Measurements from ENCODE around the gene RGMB. TPM values are rescaled to one million over a fixed set of nuclear protein-coding genes. Genes with fewer than 3 reads are reported as not detected.

Gene RGMB
- total RNA-seq, 3 donors from 2014 or later = 22.0 to 23.1 (median 22.1) TPM

DNA sequence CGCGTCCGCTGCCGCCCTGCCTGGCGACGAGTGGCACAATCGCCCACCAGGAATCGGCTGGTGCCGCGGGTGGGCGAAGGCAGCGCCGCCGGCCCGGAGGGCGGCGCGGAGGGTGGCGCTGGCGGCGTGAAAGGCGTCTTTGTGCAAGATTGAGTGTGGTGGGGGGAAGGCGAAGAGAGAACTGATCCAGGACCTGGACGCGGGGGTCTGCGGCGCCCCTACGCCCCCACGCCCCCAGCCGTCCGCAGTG is 4.6 kb upstream of the RGMB start:
- no peak for DNase-seq (ENCODE audit: low spot score in 2 of 2)
- peaks cover 0 to 9% of the 10 kb centered on the region in 2 donors for H3K4me1 ChIP-seq
- no peak for TF ChIP-seq POLR2AphosphoS5 (IDR thresholded peaks at IDR 0.05)
- TF ChIP-seq CTCF (IDR thresholded peaks at IDR 0.05) = no peak
- no peak for TF ChIP-seq POLR2A (IDR thresholded peaks at IDR 0.05)
- no peaks in the 10 kb centered on the region for H3K36me3 ChIP-seq
- intact Hi-C loops (cut with DNase I; ENCODE audit: low total_unique reads) = no loop called here
- no peaks in the 10 kb centered on the region for H3K27me3 ChIP-seq
- no peaks in the 10 kb centered on the region for H3K9me3 ChIP-seq
- H3K27ac ChIP-seq = peak overlapping the region; percentile 79 to 82
- peak overlapping the region; percentile 55 to 89 (median 73) for H3K4me3 ChIP-seq

DNA sequence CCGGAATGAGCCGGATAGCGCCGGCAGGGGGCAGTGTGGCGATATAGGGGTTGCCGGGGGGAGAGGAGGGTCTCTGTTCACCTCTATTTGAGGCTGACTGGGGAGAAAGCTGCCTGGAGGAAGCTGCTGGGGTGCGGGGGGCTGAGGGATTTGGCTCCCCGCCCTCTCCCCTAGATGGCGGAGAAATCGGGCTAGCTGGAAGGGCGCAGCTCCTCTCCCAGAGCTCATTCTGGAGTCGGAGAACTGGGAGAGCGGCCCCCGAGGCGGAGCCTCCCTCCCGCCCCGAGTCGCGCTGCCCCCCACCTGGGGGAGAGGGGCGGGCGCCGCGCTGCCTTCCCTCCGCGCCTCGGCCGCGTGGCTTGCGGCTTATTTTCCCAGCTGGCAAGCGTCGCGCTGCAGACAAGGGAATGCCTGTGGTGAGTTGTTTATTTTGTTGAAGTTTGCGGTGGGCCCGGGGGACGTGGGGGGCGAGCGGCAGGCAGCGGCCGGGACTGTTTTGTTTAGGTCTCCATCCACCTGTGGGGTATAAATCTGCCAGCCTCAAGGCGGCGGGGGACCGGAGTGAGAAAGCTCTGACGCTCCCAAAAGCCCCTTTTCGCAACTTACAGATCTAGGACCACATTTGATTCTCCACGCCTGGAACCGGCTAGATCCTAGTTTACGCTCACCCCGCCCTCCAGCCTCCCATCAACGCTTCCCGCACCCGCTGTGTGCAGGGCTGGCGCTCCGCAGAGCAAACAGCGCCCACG is 4.1 kb upstream of the RGMB start:
- DNase-seq (ENCODE audit: low spot score in 2 of 2) = peak in 1 of 2 donors; percentile 55
- Histone ChIP-seq H3K4me1 (peaks cover 0 to 9% of the 10 kb centered on the region in 2 donors), H3K9me3 (no peaks in the 10 kb centered on the region), H3K4me3 (peak overlapping the region; percentile 55 to 89 (median 73)), H3K27me3 (no peaks in the 10 kb centered on the region), H3K36me3 (no peaks in the 10 kb centered on the region), H3K27ac (peak overlapping the region; percentile 79 to 82)
- intact Hi-C loops (cut with DNase I; ENCODE audit: low total_unique reads) = no loop called here
- TF ChIP-seq CTCF (IDR thresholded peaks at IDR 0.05) (peak in 2 of 3 donors; percentile 35 to 41), POLR2AphosphoS5 (IDR thresholded peaks at IDR 0.05) (no peak)

GRCh38 chr5:98769959-98770208 is 3.6 kb upstream of the RGMB start:
- intact Hi-C loops (cut with DNase I; ENCODE audit: low total_unique reads) = no loop called here

DNA sequence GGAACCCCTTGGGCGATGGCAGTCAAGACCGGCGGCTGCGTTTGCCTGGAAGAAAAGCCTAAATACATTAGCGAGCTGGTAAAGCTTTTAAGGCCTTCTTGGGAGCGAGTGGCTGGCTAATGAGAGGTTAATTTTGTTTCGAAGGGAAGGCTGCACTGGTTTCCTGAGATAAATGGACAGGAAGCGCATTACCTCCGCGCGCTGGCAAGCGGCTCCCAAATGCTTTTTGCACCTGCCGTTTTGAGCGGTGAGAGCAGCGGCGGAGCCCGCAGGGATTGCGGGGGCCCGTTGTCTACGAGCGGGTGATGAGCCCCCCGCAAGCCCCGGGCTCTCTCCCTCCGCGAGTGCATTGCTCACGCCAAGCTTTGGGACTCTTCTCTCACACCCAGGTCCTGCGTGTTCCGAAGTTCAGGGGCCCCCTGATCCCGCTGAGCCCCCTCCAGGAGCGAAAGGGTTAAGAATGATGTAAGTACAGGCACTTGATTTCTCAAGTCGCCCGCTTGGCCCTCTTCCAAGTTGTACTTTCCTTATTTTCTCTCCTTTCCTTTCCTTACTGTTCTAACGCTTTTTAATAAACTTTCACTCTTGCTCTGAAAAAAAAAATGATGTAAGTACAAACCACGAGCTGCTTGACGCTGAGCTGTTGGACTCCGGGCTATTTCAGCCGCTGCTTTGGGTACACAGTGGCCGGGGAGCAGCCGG is 3.1 kb upstream of the RGMB start:
- intact Hi-C loops (cut with DNase I; ENCODE audit: low total_unique reads) = no loop called here
- H3K4me1 ChIP-seq = peaks cover 0 to 9% of the 10 kb centered on the region in 2 donors
- no peak for TF ChIP-seq CTCF (IDR thresholded peaks at IDR 0.05)
- no peak for TF ChIP-seq POLR2AphosphoS5 (IDR thresholded peaks at IDR 0.05)
- TF ChIP-seq POLR2A (IDR thresholded peaks at IDR 0.05) = no peak
- H3K27ac ChIP-seq = peak overlapping the region; percentile 79 to 82
- no peaks in the 10 kb centered on the region for H3K27me3 ChIP-seq
- no peaks in the 10 kb centered on the region for H3K36me3 ChIP-seq
- no peaks in the 10 kb centered on the region for H3K9me3 ChIP-seq
- peak in 1 of 2 donors; percentile 45 for DNase-seq (ENCODE audit: low spot score in 2 of 2)
- H3K4me3 ChIP-seq = peak overlapping the region; percentile 55 to 89 (median 73)

More at GRCh38 chr5:98769959-98770208, 3.6 kb upstream of the RGMB start:
- peak overlapping the region; percentile 79 to 82 for H3K27ac ChIP-seq
- H3K4me3 ChIP-seq = peak overlapping the region; percentile 55 to 89 (median 73)
- H3K9me3 ChIP-seq = no peaks in the 10 kb centered on the region
- peaks cover 0 to 9% of the 10 kb centered on the region in 2 donors for H3K4me1 ChIP-seq
- no peaks in the 10 kb centered on the region for H3K36me3 ChIP-seq
- DNase-seq (ENCODE audit: low spot score in 2 of 2) = no peak
- TF ChIP-seq POLR2AphosphoS5 (IDR thresholded peaks at IDR 0.05) (no peak), POLR2A (IDR thresholded peaks at IDR 0.05) (no peak), CTCF (IDR thresholded peaks at IDR 0.05) (no peak)
- H3K27me3 ChIP-seq = no peaks in the 10 kb centered on the region

DNA sequence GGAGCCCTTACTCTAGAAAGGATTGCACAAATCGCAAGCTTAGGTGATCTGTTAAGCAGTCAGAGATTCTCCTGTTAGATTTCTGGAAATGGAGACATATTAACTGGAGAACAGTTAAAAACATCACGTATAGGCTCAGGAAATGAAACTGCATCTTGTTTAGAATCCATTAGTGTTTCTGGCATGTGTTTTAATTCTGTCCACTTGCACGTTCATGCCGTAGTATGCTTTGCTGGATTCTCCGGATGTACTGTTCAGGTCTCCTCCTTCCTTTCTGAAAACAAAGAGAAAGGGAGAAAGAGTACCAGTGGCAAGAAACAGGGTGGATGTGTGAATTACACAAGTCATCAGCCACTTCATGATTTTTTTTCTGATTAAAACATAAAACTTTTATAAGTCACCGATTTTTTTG is 2.5 kb upstream of the RGMB start:
- H3K36me3 ChIP-seq = no peaks in the 10 kb centered on the region
- H3K4me1 ChIP-seq = peaks cover 0 to 9% of the 10 kb centered on the region in 2 donors
- no peak for DNase-seq (ENCODE audit: low spot score in 2 of 2)
- intact Hi-C loops (cut with DNase I; ENCODE audit: low total_unique reads) = loop anchor here (1.0 kb wide), 1 partner anchor 16 kb away; no protein-coding TSS in a partner anchor
- TF ChIP-seq POLR2A (IDR thresholded peaks at IDR 0.05) = no peak
- no peak for TF ChIP-seq CTCF (IDR thresholded peaks at IDR 0.05)
- no peak for TF ChIP-seq POLR2AphosphoS5 (IDR thresholded peaks at IDR 0.05)
- no peaks in the 10 kb centered on the region for H3K27me3 ChIP-seq
- no peaks in the 10 kb centered on the region for H3K9me3 ChIP-seq
- H3K4me3 ChIP-seq = peak overlapping the region; percentile 55 to 89 (median 73)
- H3K27ac ChIP-seq = peak overlapping the region; percentile 79 to 82
